Measurements from ENCODE around the gene PKDCC. TPM values are rescaled to one million over a fixed set of nuclear protein-coding genes. Genes with fewer than 3 reads are reported as not detected.

PKDCC gene
- total and polyA plus RNA-seq, 10 of the 15 experiments (the other 5 are each of a cell fraction or from before 2014, with no cell fraction given) = 0.13 to 10.2 (median 2.3) TPM

DNA sequence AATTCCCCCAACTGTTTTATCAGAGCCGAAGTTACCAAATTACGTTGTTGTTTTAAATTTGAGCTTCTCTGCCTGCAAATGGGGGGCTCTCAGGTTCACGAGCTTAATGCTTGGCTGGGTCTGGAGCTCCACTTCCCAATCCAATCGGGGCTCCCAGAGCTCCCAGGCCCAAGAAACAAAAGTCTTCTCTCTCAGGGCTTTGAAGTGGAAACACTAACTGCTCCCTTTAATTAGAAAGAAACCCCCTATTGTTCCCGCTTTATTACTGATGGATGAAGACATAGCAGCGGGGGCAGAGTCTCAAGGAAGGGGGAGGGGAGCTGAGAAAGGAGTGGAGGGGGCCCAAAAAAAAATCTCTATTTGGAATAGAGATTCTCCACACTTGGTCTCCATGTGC lies 15.6 kb upstream of the PKDCC start:
- peaks cover 40% of the 10 kb centered on the region for H3K4me1 ChIP-seq (ENCODE audit: control insufficient read depth, insufficient read depth, low read length)
- no peaks in the 10 kb centered on the region for H3K36me3 ChIP-seq (ENCODE audit: control insufficient read depth in 2 of 2, insufficient read depth in 2 of 2, low read length in 1 of 2)
- H2AFZ ChIP-seq (ENCODE audit: control insufficient read depth, low read depth, low read length) = no peak overlapping the region
- ATAC-seq (no peak), FAIRE-seq (no peak), DNase-seq (ENCODE audit: low read depth, low spot score) (no peak)
- SMC1A ChIA-PET (ENCODE audit: uncharacterized antibody, unreplicated experiment) = no interaction called here
- POLR2A ChIA-PET = no interaction called here
- H4K20me1 ChIP-seq (ENCODE audit: control insufficient read depth, insufficient read depth) = no peaks in the 10 kb centered on the region
- no peaks in the 10 kb centered on the region; a peak in 1 of 4 replicates for H3K27me3 ChIP-seq (replicated peaks in 1 of 2; ENCODE audit: control insufficient read depth in 2 of 2, insufficient read depth in 2 of 2, low read length in 1 of 2)
- 65% methylated on average over 6 of the region's 6 CpGs for WGBS (ENCODE audit: insufficient coverage, insufficient replicate concordance, low lambda C conversion rate, missing lambda C conversion rate)
- no TSS peak for BruUV-seq (replicated peaks)
- RAD21 ChIA-PET (ENCODE audit: unreplicated experiment) = no interaction called here
- H3K79me2 ChIP-seq (ENCODE audit: control insufficient read depth, insufficient read depth, low read length) = no peaks in the 10 kb centered on the region
- H3K9me3 ChIP-seq (replicated peaks; ENCODE audit: control insufficient read depth, insufficient read depth, low read length) = no peaks in the 10 kb centered on the region; the same call in 2 of the 3 replicates
- in situ Hi-C loops (cut with MboI) (no loop called here), intact Hi-C loops (cut with micrococcal nuclease; ENCODE audit: unreplicated experiment) (no loop called here)
- H3K27ac ChIP-seq (ENCODE audit: control insufficient read depth, insufficient read depth) = no peak overlapping the region
- CTCF ChIA-PET = interaction anchor here (0.7 kb wide), 1 partner anchor 179 kb away, joined by 3 read pairs; no protein-coding TSS in a partner anchor
- H3K4me3 ChIP-seq = no peak overlapping the region
- no peak overlapping the region for H3K9ac ChIP-seq (ENCODE audit: control insufficient read depth, insufficient read depth, low read length)
- no peak for TF ChIP-seq SIX5 (IDR thresholded peaks at IDR 0.05; ENCODE audit: low read depth, low read length, severe bottlenecking)
- TF ChIP-seq, protein P1, sequence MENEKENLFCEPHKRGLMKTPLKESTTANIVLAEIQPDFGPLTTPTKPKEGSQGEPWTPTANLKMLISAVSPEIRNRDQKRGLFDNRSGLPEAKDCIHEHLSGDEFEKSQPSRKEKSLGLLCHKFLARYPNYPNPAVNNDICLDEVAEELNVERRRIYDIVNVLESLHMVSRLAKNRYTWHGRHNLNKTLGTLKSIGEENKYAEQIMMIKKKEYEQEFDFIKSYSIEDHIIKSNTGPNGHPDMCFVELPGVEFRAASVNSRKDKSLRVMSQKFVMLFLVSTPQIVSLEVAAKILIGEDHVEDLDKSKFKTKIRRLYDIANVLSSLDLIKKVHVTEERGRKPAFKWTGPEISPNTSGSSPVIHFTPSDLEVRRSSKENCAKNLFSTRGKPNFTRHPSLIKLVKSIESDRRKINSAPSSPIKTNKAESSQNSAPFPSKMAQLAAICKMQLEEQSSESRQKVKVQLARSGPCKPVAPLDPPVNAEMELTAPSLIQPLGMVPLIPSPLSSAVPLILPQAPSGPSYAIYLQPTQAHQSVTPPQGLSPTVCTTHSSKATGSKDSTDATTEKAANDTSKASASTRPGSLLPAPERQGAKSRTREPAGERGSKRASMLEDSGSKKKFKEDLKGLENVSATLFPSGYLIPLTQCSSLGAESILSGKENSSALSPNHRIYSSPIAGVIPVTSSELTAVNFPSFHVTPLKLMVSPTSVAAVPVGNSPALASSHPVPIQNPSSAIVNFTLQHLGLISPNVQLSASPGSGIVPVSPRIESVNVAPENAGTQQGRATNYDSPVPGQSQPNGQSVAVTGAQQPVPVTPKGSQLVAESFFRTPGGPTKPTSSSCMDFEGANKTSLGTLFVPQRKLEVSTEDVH (IDR thresholded peaks at IDR 0.05; ENCODE audit: low read depth, partially characterized antibody) = no peak
- TF ChIP-seq SUPT20H (IDR thresholded peaks at IDR 0.05; ENCODE audit: borderline replicate concordance, control insufficient read depth, low read depth, low read length) = no peak
- no peak for TF ChIP-seq PAX8 (IDR thresholded peaks at IDR 0.05)
- TF ChIP-seq ZNF687 (IDR thresholded peaks at IDR 0.05) = no peak
- TF ChIP-seq CBX5 (IDR thresholded peaks at IDR 0.05; ENCODE audit: low read depth) = no peak
- no peak for TF ChIP-seq SPI1 (IDR thresholded peaks at IDR 0.05; ENCODE audit: borderline replicate concordance, insufficient read depth, low read depth, low read length)
- TF ChIP-seq, protein P2, sequence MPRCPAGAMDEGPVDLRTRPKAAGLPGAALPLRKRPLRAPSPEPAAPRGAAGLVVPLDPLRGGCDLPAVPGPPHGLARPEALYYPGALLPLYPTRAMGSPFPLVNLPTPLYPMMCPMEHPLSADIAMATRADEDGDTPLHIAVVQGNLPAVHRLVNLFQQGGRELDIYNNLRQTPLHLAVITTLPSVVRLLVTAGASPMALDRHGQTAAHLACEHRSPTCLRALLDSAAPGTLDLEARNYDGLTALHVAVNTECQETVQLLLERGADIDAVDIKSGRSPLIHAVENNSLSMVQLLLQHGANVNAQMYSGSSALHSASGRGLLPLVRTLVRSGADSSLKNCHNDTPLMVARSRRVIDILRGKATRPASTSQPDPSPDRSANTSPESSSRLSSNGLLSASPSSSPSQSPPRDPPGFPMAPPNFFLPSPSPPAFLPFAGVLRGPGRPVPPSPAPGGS (IDR thresholded peaks at IDR 0.05; ENCODE audit: borderline replicate concordance, insufficient read depth, low read depth, low read length, poor library complexity, severe bottlenecking) = no peak
- no peak overlapping the region for H3K4me2 ChIP-seq (ENCODE audit: control insufficient read depth, insufficient read depth)
